K562 (cell line): Measurements from ENCODE around the gene TRPC3. TPM values are rescaled to one million over a fixed set of nuclear protein-coding genes. Genes with fewer than 3 reads are reported as not detected.

Source experiments
- ARID1B ChIP-seq: fragments of 450-650 bp; IDR thresholded peaks from 2 replicates; pipeline ENCODE4 v1.6.1; 2016; ENCODE audit warnings: antibody characterized with exemption, mild to moderate bottlenecking, inconsistent platforms
- ARID3A ChIP-seq: IDR thresholded peaks from 2 replicates; pipeline ENCODE4 v1.6.1; 2012; ENCODE audit warnings: low read depth, low read length, improper control_type of control experiment, borderline replicate concordance
- CCNT2 ChIP-seq: IDR thresholded peaks from 2 replicates; pipeline ENCODE4 v1.6.1; 2011; ENCODE audit warnings: borderline replicate concordance, low read depth, mild to moderate bottlenecking, moderate library complexity, mixed read lengths, low read length; ENCODE audit not compliant: insufficient read length; ENCODE audit errors: extremely low read depth
- CREB3 ChIP-seq: fragments of 450-650 bp; conservative IDR thresholded peaks from 2 replicates; pipeline ENCODE4 v1.6.1; 2016; ENCODE audit warnings: missing genetic modification characterization, low read depth, mild to moderate bottlenecking, missing compliant biosample characterization, moderate library complexity
- CTBP1 ChIP-seq: fragments of 450-650 bp; IDR thresholded peaks from 2 replicates; pipeline ENCODE4 v1.6.1; 2016; ENCODE audit warnings: borderline replicate concordance
- CTCFL ChIP-seq: IDR thresholded peaks from 2 replicates; pipeline ENCODE4 v1.6.1; 2011; ENCODE audit warnings: borderline replicate concordance, low read depth, mild to moderate bottlenecking, moderate library complexity, low read length; ENCODE audit not compliant: insufficient read depth, poor library complexity, severe bottlenecking
- EP400 ChIP-seq: fragments of 450-650 bp; IDR thresholded peaks from 2 replicates; pipeline ENCODE4 v1.6.1; 2017; ENCODE audit warnings: antibody characterized with exemption, mild to moderate bottlenecking, moderate library complexity
- HCFC1 ChIP-seq: IDR thresholded peaks from 2 replicates; pipeline ENCODE4 v1.6.1; 2012; ENCODE audit warnings: low read depth, low read length, improper control_type of control experiment
- HMGN3 ChIP-seq: IDR thresholded peaks from 2 replicates; pipeline ENCODE4 v1.6.1; 2011; ENCODE audit warnings: borderline replicate concordance, low read depth, mild to moderate bottlenecking, mixed read lengths, low read length; ENCODE audit not compliant: insufficient read length; ENCODE audit errors: extremely low read depth
- HNRNPL ChIP-seq: fragments of 200-400 bp; formaldehyde crosslinking; IDR thresholded peaks from 2 replicates; pipeline ENCODE4 v1.6.1; 2017; ENCODE audit warnings: low read depth, mild to moderate bottlenecking, low read length
- L3MBTL2 ChIP-seq: fragments of 450-650 bp; IDR thresholded peaks from 2 replicates; pipeline ENCODE4 v1.6.1; 2016; ENCODE audit warnings: mild to moderate bottlenecking, moderate library complexity
- MBD2 ChIP-seq: sonication (generic); IDR thresholded peaks from 2 replicates; pipeline ENCODE4 v1.6.1; 2016; ENCODE audit warnings: low read depth, borderline replicate concordance
- NONO ChIP-seq, 2 experiments: fragments of 200-400 bp in 1 of 2; fragments of 450-650 bp in 1 of 2; formaldehyde crosslinking in 1 of 2; IDR thresholded peaks; 2 replicates each; pipeline ENCODE4 v1.6.1; 2017; ENCODE audit warnings: low read depth in 2 of 2, mild to moderate bottlenecking in 2 of 2, moderate library complexity in 2 of 2, low read length in 1 of 2
- RBM17 ChIP-seq: fragments of 200-400 bp; formaldehyde crosslinking; IDR thresholded peaks from 2 replicates; pipeline ENCODE4 v1.6.1; 2017; ENCODE audit warnings: low read depth, mild to moderate bottlenecking, low read length, borderline replicate concordance
- SIX5 ChIP-seq, 2 experiments: IDR thresholded peaks; 2 replicates each; pipeline ENCODE4 v1.6.1; 2011; ENCODE audit warnings: low read length in 2 of 2, borderline replicate concordance in 1 of 2, low read depth in 1 of 2, mild to moderate bottlenecking in 1 of 2, moderate library complexity in 1 of 2; ENCODE audit not compliant: insufficient read depth in 1 of 2
- SMC3 ChIP-seq: conservative IDR thresholded peaks from 2 replicates; pipeline ENCODE4 v1.6.1; 2011; ENCODE audit warnings: low read depth, low read length, improper control_type of control experiment; ENCODE audit not compliant: insufficient read depth
- SREBF2 ChIP-seq: sonication (generic); formaldehyde crosslinking; IDR thresholded peaks from 2 replicates; pipeline ENCODE4 v1.4.0; 2020; ENCODE audit warnings: mild to moderate bottlenecking, missing genetic modification reagents
- TEAD4 ChIP-seq, 2 experiments: sonication (generic) in 1 of 2; formaldehyde crosslinking in 1 of 2; IDR thresholded peaks; 2 replicates each; pipeline versions ENCODE4 v1.6.1 to v1.8.0; 2012 to 2022; ENCODE audit warnings: borderline replicate concordance in 1 of 2, inconsistent platforms in 1 of 2, low read length in 1 of 2, mild to moderate bottlenecking in 1 of 2, missing genetic modification reagents in 1 of 2
- TFAP4 ChIP-seq: sonication (generic); formaldehyde crosslinking; IDR thresholded peaks from 2 replicates; pipeline ENCODE4 v1.8.0; 2022; ENCODE audit warnings: missing genetic modification reagents, mild to moderate bottlenecking, moderate library complexity, borderline replicate concordance
- U2AF2 ChIP-seq: fragments of 200-400 bp; formaldehyde crosslinking; optimal IDR thresholded peaks from 2 replicates; pipeline ENCODE3; 2017; ENCODE audit warnings: low read depth, mild to moderate bottlenecking, low read length
- ZNF696 ChIP-seq: fragments of 250-450 bp; sonication (Bioruptor Pico); conservative IDR thresholded peaks from 2 replicates; pipeline ENCODE4 v1.4.0; 2020; ENCODE audit warnings: mild to moderate bottlenecking, moderate library complexity
- polyA plus RNA-seq, 8 experiments: library from polyadenylated mRNA; depleted of rRNA in 4 of 8; stranded (reverse) in 5 of 8; unstranded in 3 of 8; fragments of >200 nt; fragmentation: Nextera tagmentation in 2 of 8; fragmentation: Illumina TruSeq in 1 of 8; extraction: Ambion mirVana in 2 of 8; extraction: Trizol in 1 of 8; gene quantifications; 2 replicates each; pipeline versions ENCODE4 v1.2.1 to v1.2.3, GENCODE V29; 2011 to 2014; ENCODE audit warnings: inconsistent platforms in 1 of 8, missing spikeins in 1 of 8
- total RNA-seq, 7 experiments: library from RNA; depleted of rRNA in 6 of 7; stranded (reverse); fragments of >200 nt in 6 of 7; fragmentation: Illumina TruSeq in 2 of 7; extraction: Trizol in 2 of 7; gene quantifications; 2 replicates each; pipeline versions ENCODE4 v1.2.1 to v1.2.3, GENCODE V29; 2011 to 2021; ENCODE audit warnings: low replicate concordance in 1 of 7

The TRPC3 gene
- total and polyA plus RNA-seq, 9 of the 15 experiments (the other 6 are each of a cell fraction or from before 2014, with no cell fraction given), result 0.01 to 0.27 (median 0.11) TPM

GRCh38 chr4:121950212-121950679 is 1.6 kb downstream of the TRPC3 start (continued):
- no peak for TF ChIP-seq CTCFL
- TF ChIP-seq RBM17, result no peak
- TF ChIP-seq CCNT2, result peak; percentile 36
- TF ChIP-seq SREBF2 (CRISPR knock-in tag), result no peak
- peak; percentile 38; the same call in 1 of the 2 replicates for TF ChIP-seq CTBP1
- no peak for TF ChIP-seq CREB3 (tag)
- TF ChIP-seq EP400, result no peak
- TF ChIP-seq SIX5 (IDR thresholded peaks at IDR 0.05; ENCODE audit: borderline replicate concordance in 1 of 2, insufficient read depth in 1 of 2, low read depth in 1 of 2, low read length in 2 of 2), result no peak
- no peak for TF ChIP-seq U2AF2
- TF ChIP-seq ARID1B, result no peak
- no peak for TF ChIP-seq ARID3A
- TF ChIP-seq SMC3, result peak; percentile 53
- TF ChIP-seq TFAP4 (CRISPR knock-in tag), result peak; percentile 66; the same call in 1 of the 2 replicates
- no peak for TF ChIP-seq L3MBTL2
- TF ChIP-seq HCFC1, result no peak
- TF ChIP-seq NONO (IDR thresholded peaks at IDR 0.05; ENCODE audit: low read depth in 2 of 2, low read length in 1 of 2), result no peak
- no peak for TF ChIP-seq HMGN3
- no peak for TF ChIP-seq ZNF696 (CRISPR knock-in tag)
- no peak for TF ChIP-seq HNRNPL
- TF ChIP-seq TEAD4 (IDR thresholded peaks at IDR 0.05; ENCODE audit: low read length), result no peak
- TF ChIP-seq TEAD4 (CRISPR knock-in tag; IDR thresholded peaks at IDR 0.05; ENCODE audit: borderline replicate concordance), result no peak
- no peak for TF ChIP-seq MBD2
